MM.1S (cell line): ENCODE results near the gene SEC16B.

Source experiments
- CTCF ChIP-seq: fragments of 300-600 bp; sonication (generic); IDR thresholded peaks from 2 replicates; pipeline ENCODE4 v1.5.1; 2016; ENCODE audit warnings: antibody characterized with exemption, low read length, mixed read lengths
- EZH2 ChIP-seq: fragments of 300-600 bp; sonication (generic); optimal IDR thresholded peaks from 2 replicates; pipeline ENCODE3; 2017; ENCODE audit warnings: low read depth, mild to moderate bottlenecking, antibody characterized with exemption, low read length, mixed read lengths

- TF ChIP-seq CTCF: no peak
- no peak for TF ChIP-seq EZH2
Measured at GRCh38 chr1:177934461-177934860, 35.4 kb downstream of the SEC16B start.
